ENCODE results near the gene ARHGAP18.

GRCh38 chr6:129551486-129551885 lies 158.5 kb downstream of the ARHGAP18 start:
- TF ChIP-seq CTCF (IDR thresholded peaks at IDR 0.05) = no peak
- no peak for TF ChIP-seq POLR2AphosphoS5 (IDR thresholded peaks at IDR 0.05; ENCODE audit: low read depth, low read length)

Measured in SK-N-SH (cell line).